Measurements from ENCODE around the gene BRAT1. TPM values are rescaled to one million over a fixed set of nuclear protein-coding genes. Genes with fewer than 3 reads are reported as not detected.

BRAT1 gene
- total RNA-seq, 1 experiment from 2014 or later = 53.9 TPM

DNA sequence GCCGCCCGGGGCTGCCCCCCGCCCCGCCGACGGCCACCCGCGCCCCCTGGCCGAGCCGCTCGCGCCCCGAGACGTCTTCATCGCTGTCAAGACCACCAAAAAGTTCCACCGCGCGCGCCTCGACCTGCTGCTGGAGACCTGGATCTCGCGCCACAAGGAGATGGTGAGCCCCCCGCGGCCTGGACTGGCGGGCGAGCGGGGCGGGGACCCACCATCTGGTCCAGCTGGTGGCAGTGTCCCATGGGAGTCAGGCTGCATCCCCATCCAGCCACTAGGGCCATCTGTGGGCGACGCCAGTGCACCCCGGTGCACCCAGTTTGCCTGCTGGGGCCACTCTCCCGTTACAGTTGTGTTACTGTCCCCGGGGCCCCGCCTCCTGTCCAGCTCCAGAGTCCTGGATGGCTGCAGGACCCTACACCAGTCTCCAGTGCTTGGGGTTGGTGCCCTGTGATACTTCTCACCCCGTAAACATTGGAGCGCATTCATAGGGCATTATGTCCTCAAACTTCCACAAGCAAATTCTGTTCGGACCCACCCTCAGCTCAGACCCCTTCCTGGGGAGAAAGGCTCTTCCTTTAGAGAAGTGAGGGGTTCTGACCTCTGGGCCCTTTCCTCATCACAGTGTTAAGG lies 35.1 kb downstream of the BRAT1 start:
- Histone ChIP-seq H3K4me1 (replicated peaks; ENCODE audit: insufficient read depth) (peaks cover 53% of the 10 kb centered on the region), H3K9me3 (ENCODE audit: insufficient read depth, low read depth) (no peaks in the 10 kb centered on the region), H3K9me2 (ENCODE audit: insufficient read depth) (no peaks in the 10 kb centered on the region), H3K4me3 (peak overlapping the region; percentile 58), H3K4me2 (peak overlapping the region; percentile 77), H3K36me3 (ENCODE audit: low read depth) (no peaks in the 10 kb centered on the region), H3F3A (ENCODE audit: insufficient read depth, low read depth) (peaks cover 33% of the 10 kb centered on the region), H3K79me2 (ENCODE audit: low read depth) (peaks cover 13% of the 10 kb centered on the region), H3K27ac (no peak overlapping the region), H2AFZ (no peak overlapping the region), H3K27me3 (ENCODE audit: insufficient read depth, low read depth) (no peaks in the 10 kb centered on the region), H4K20me1 (ENCODE audit: insufficient read depth) (no peaks in the 10 kb centered on the region)
- TSS peak; percentile 62 for BruUV-seq (replicated peaks)
- intact Hi-C loops (cut with micrococcal nuclease; ENCODE audit: unreplicated experiment) = loop anchor here (1.0 to 10.0 kb wide), 5 partner anchors 39 to 985 kb away; partner anchors contain the start of genes GRIFIN, MAFK and SNX8
- TF ChIP-seq EZH2 (IDR thresholded peaks at IDR 0.05; ENCODE audit: low read depth) = no peak
- TF ChIP-seq, protein P1, sequence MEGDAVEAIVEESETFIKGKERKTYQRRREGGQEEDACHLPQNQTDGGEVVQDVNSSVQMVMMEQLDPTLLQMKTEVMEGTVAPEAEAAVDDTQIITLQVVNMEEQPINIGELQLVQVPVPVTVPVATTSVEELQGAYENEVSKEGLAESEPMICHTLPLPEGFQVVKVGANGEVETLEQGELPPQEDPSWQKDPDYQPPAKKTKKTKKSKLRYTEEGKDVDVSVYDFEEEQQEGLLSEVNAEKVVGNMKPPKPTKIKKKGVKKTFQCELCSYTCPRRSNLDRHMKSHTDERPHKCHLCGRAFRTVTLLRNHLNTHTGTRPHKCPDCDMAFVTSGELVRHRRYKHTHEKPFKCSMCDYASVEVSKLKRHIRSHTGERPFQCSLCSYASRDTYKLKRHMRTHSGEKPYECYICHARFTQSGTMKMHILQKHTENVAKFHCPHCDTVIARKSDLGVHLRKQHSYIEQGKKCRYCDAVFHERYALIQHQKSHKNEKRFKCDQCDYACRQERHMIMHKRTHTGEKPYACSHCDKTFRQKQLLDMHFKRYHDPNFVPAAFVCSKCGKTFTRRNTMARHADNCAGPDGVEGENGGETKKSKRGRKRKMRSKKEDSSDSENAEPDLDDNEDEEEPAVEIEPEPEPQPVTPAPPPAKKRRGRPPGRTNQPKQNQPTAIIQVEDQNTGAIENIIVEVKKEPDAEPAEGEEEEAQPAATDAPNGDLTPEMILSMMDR (conservative IDR thresholded peaks at IDR 0.05) = no peak
- ChIA-PET CTCF (no interaction called here), POLR2A (ENCODE audit: unreplicated experiment) (no interaction called here)
- peak; percentile 56 to 71 for DNase-seq

- TF ChIP-seq EZH2 (IDR thresholded peaks at IDR 0.05; ENCODE audit: low read depth) = no peak
- TF ChIP-seq, protein P1 (conservative IDR thresholded peaks at IDR 0.05) = no peak
- H4K20me1 ChIP-seq (ENCODE audit: insufficient read depth) = no peaks in the 10 kb centered on the region
- H3K9me3 ChIP-seq (ENCODE audit: insufficient read depth, low read depth) = no peaks in the 10 kb centered on the region
- peak within 1 kb of the TSS; percentile 59 for H3K4me3 ChIP-seq
- no TSS peak for BruUV-seq (replicated peaks)
- intact Hi-C loops (cut with micrococcal nuclease; ENCODE audit: unreplicated experiment) = no loop called here
- peak within 1 kb of the TSS; percentile 82 for H3K4me2 ChIP-seq
- peaks cover 26% of the 10 kb centered on the region for H3F3A ChIP-seq (ENCODE audit: insufficient read depth, low read depth)
- ChIA-PET CTCF (no interaction called here), POLR2A (ENCODE audit: unreplicated experiment) (no interaction called here)
- H3K27me3 ChIP-seq (ENCODE audit: insufficient read depth, low read depth) = no peaks in the 10 kb centered on the region
- H3K27ac ChIP-seq = no peak within 1 kb of the TSS
- DNase-seq = peak; percentile 61 to 88
- no peaks in the 10 kb centered on the region for H3K9me2 ChIP-seq (ENCODE audit: insufficient read depth)
- H2AFZ ChIP-seq = peak within 1 kb of the TSS; percentile 73
- no peaks in the 10 kb centered on the region for H3K36me3 ChIP-seq (ENCODE audit: low read depth)
- peaks cover 13% of the 10 kb centered on the region for H3K79me2 ChIP-seq (ENCODE audit: low read depth)
- H3K4me1 ChIP-seq (replicated peaks; ENCODE audit: insufficient read depth) = peaks cover 44% of the 10 kb centered on the region
Measured at GRCh38 chr7:2519119-2519930, 36.0 kb downstream of the BRAT1 start, which contains the start of gene LFNG. Gene LFNG (plus strand): TSS chr7:2519774. CDS start chr7:2519862, 88 bp downstream.

DNA sequence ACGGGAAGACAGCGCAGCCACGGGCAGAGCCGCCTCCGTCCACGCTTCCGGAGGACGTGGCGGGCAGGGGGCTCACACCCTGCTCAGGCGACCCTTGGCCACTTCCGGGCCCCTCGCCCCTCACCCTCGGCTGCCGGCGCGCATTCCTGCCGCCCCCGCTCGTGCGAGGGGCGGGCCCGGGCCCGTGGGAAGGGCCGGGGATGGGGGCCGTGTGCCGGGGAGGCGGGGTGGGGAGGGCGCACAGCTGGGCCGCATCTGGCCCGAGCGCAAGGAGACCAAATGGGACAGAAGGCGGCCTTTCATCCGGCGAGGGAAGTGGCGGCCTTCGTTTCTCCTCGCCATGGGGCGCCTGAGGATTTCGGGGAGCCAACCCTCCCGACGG lies 36.6 kb downstream of the BRAT1 start:
- Histone ChIP-seq H3K4me3 (no peak overlapping the region; the same call in 1 of the 2 replicates), H3K27me3 (ENCODE audit: insufficient read depth, low read depth) (no peaks in the 10 kb centered on the region), H3K9me3 (ENCODE audit: insufficient read depth, low read depth) (no peaks in the 10 kb centered on the region), H2AFZ (peak overlapping the region; percentile 73; the same call in 1 of the 2 replicates), H3K9me2 (ENCODE audit: insufficient read depth) (no peaks in the 10 kb centered on the region), H3K4me1 (replicated peaks; ENCODE audit: insufficient read depth) (peaks cover 41% of the 10 kb centered on the region), H3K4me2 (peak overlapping the region; percentile 82), H3K27ac (no peak overlapping the region), H3F3A (ENCODE audit: insufficient read depth, low read depth) (peaks cover 23% of the 10 kb centered on the region), H3K36me3 (ENCODE audit: low read depth) (no peaks in the 10 kb centered on the region), H3K79me2 (ENCODE audit: low read depth) (peaks cover 13% of the 10 kb centered on the region), H4K20me1 (ENCODE audit: insufficient read depth) (no peaks in the 10 kb centered on the region)
- CTCF ChIA-PET = no interaction called here
- no TSS peak for BruUV-seq (replicated peaks)
- TF ChIP-seq EZH2 (IDR thresholded peaks at IDR 0.05; ENCODE audit: low read depth) = no peak
- TF ChIP-seq, protein P1 (conservative IDR thresholded peaks at IDR 0.05) = no peak
- POLR2A ChIA-PET (ENCODE audit: unreplicated experiment) = no interaction called here
- intact Hi-C loops (cut with micrococcal nuclease; ENCODE audit: unreplicated experiment) = no loop called here
- DNase-seq = no peak
